HG03442 (cell line): ENCODE measurements around the gene PICALM.
A peak's percentile ranks its signal among the peaks of the same experiment; 100 is the strongest.
"Not testable (repeated sequence)": the region's sequence is repeated elsewhere in the genome, so short reads cannot be mapped to it uniquely, and the experiment has no call there.

Experiments used
- ATAC-seq: cut with Tn5 transposase; IDR thresholded peaks from one replicate; pipeline ENCODE4 v1.9.1; 2021; ENCODE audit warnings: mild to moderate bottlenecking, moderate library complexity; ENCODE audit not compliant: unreplicated experiment

The PICALM gene

GRCh38 chr11:85947431-85948272 lies 121.2 kb downstream of the PICALM start:
- peak; percentile 51 for ATAC-seq

- ATAC-seq, result no peak
These were observed 122.7 kb downstream of the PICALM start for GRCh38 chr11:85946221-85946620.

- no peak for ATAC-seq
These were observed 123.1 kb downstream of the PICALM start for GRCh38 chr11:85945788-85946187.

- no peak for ATAC-seq
These were observed 123.6 kb downstream of the PICALM start for GRCh38 chr11:85945296-85945695.

GRCh38 chr11:85941380-85941973 lies 127.4 kb downstream of the PICALM start:
- peak; percentile 64 for ATAC-seq

GRCh38 chr11:85939099-85940015 lies 129.5 kb downstream of the PICALM start:
- ATAC-seq, result no peak

GRCh38 chr11:85937835-85938234 lies 131.0 kb downstream of the PICALM start:
- no peak for ATAC-seq

GRCh38 chr11:85935751-85936150 lies 133.1 kb downstream of the PICALM start:
- no peak for ATAC-seq

GRCh38 chr11:85934596-85935169 lies 134.2 kb downstream of the PICALM start:
- no peak for ATAC-seq

- ATAC-seq, result no peak
These were observed 138.0 kb downstream of the PICALM start for GRCh38 chr11:85930879-85931366.

GRCh38 chr11:85926653-85927214 lies 142.2 kb downstream of the PICALM start:
- not testable (repeated sequence) for ATAC-seq

GRCh38 chr11:85923455-85923854 lies 145.4 kb downstream of the PICALM start:
- no peak for ATAC-seq

GRCh38 chr11:85922367-85922766 lies 146.5 kb downstream of the PICALM start:
- peak; percentile 98 for ATAC-seq

GRCh38 chr11:85918910-85919794 lies 149.7 kb downstream of the PICALM start:
- ATAC-seq, result no peak

- ATAC-seq, result no peak
These were observed 154.5 kb downstream of the PICALM start for GRCh38 chr11:85914425-85914824.

- ATAC-seq, result no peak
These were observed 155.4 kb downstream of the PICALM start for GRCh38 chr11:85913513-85913912.

GRCh38 chr11:85912414-85912813 lies 156.5 kb downstream of the PICALM start:
- no peak for ATAC-seq
